GM10847 (cell line): Measurements from ENCODE around the gene ID1.
A peak's percentile ranks its signal among the peaks of the same experiment; 100 is the strongest.

Experiments used
- POLR2A ChIP-seq: IDR thresholded peaks from 2 replicates; pipeline ENCODE4 v1.6.1; 2011; ENCODE audit not compliant: insufficient read length; ENCODE audit errors: extremely low read depth

The ID1 gene

DNA sequence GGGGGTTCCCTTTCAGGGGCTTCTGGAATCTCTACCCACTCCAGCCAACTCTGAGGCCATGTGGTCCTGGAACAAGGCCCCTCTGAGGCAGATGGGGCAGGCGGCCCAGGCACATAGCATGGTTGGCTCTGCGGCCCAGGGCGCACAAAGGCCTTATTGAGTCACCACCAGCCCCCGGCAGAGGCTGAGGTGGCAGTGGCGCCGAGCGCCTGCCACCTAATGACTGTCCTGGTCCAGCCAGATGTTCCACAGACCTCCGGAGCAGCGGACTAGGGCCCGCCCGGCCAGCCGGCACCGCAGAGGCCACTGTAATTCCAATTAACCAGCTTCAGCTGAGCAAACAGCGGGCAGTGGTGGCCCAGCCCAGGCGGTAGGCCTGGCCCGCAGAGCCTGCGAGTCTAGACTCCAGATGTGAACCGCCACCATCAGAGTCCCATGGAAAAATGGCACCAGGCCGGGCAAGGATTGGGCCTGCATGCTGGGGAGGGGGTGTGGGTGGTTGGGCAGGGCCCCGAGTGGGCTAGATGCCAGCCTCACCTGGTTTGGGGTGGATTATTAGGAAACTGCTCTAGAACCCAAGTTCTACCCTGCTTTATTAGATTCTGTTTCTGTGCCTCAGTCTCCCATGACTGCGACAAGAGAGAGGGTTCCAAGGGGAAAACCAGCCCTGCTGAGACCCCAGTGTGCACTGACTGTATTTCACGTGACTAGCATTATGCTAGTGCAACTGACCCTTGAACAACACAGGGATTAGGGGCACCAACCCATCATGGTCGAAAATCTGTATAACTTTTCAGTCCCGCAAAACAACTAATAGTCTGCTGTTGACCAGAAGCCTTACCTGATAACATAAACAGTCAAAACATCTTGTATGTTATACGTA, 34.1 kb upstream of the ID1 start:
- TF ChIP-seq POLR2A: no peak

DNA sequence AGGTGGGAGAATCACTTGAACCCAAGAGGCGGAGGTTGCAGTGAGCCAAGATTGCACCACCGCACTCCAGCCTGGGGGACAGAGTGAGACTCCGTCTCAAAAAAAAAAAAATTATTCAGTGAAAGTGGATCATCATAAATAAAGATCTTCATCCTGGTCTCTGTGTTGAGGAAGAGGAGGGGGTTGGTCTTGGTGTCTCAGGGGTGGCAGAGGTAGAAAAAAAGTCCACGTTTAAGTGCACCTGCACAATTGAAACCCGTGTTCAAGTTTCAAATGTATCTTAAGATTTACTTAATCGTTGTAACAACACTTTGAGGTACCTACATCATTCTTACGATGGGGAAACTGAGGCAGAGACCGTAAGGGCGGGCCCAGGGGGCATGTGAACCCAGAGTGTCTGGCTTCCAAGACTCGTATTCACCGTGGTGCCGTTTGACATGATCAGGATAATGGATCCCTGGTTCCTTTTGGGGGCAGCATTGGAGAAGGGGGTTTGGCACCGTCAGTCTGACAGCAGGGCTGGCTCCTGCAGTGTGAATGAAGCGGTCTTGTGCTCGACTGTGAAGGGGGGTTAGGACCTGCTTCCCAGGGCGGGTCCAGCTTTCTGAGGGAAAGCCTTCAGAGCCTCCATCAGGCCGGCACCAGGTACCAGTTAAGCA, 32.9 kb upstream of the ID1 start:
- TF ChIP-seq POLR2A: no peak

DNA sequence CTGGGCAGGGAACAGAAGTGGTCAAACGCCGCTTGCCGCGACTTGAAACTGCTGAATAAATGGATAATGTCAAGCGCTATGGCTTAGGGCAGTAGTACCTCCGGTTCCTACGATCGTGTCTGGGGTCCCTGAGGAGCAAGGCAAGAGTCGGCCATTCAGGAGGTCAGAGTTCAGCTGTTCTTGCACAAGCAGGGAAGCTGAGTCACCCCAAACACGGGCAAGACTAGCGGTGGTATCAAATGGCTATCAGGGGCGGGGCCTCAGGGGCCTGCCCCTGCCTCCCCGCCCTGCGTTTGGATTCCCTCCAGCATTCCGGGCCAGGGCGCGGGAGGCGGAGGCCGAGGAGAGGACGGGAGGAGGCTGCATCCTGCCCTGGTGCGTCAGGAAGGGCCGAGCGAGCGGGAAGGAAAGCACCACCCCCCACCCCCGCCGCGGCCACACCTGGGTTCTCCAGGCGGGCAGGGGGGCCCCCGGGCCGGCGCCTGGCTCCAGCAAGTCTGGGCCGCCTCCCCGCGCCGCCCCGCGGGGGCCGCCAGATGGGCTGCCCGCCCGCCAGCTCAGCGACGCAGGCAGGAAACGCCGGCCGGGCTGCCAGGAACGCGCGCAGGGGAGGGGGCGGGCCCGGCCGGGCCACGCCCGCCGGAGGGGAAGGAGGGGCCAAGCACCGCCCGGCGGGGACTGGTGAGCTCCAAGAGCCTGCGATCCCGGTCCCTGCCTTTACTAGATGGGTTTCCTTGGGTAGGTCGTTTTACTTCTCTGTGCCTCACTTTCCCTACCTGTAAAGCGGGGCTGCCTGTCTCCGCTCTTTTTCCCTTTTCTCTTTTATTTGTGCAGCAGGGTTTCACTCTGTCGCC, 32.2 kb upstream of the ID1 start:
- peak; percentile 67 for TF ChIP-seq POLR2A

DNA sequence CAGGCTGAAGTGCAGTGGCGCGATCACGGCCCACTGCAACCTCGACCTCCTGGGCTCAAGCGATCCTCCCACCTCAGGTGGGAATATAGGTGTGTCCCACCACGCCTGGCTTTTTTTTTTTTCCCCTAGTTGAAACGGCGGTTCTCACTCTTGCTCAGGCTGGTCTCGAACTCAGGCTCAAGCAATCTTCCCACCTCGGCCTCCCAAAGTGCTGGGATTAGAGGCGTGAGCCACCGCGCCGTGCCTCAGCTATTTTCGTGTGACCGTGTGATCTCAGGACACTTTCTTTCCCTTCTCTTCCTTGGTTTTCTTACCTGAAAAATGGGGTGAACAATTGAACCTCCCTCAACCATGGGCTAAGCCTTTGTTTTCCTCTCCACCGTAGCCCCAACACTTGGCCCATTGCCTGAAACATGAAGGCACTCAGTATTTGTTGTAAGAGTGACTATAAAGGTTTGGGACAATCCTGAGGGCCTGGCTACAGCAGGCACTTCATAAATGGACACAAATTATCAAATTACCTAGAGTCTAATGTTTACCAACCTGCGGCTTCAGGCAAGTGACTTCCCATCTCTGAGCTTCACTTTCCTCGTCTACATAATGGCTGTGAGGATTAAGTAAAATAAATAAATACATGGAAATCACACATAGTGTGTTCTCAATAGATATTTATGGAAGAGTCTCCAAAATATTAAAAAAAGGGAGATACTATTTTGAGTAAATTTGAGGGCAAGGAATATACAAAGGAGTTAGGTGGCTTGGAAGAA, 31.4 kb upstream of the ID1 start:
- TF ChIP-seq POLR2A: no peak

DNA sequence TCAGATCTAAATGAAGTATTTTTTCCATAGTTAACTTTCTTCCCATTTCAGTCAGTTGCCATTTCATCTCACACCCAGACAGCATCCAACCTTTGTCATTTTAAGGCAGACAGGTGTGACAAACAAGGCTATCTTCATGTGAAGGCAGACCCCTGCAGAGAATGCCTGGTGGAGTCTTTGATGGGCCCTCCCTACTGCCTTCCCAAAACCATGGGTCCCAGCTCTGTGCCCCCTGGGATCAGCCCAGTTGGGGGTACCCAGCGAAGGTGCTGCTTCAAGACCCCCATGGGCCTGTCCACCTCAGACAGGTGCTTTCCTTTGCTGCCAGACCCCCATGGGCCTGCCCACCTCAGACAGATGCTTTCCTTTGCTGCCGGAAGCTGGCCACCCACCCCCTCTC, 28.3 kb upstream of the ID1 start:
- TF ChIP-seq POLR2A: no peak

DNA sequence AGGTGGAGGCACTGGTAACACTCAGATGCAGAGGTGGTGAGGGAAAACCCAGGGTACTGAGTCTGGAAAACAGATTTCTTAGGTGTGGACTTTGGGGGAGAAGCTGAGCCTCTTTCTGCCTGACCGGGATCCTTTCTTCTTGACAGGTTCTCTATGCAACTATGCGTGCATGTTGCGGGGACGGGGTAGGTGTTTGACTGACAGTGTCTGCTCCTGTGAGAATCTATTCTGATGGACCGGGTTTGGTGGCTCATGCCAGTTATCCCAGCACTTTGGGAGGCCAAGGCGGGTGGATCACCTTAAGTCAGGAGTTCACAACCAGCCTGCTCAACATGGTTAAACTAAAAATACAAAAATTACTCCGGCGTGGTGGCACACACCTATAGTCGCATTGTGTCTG, 27.9 kb upstream of the ID1 start:
- no peak for TF ChIP-seq POLR2A

DNA sequence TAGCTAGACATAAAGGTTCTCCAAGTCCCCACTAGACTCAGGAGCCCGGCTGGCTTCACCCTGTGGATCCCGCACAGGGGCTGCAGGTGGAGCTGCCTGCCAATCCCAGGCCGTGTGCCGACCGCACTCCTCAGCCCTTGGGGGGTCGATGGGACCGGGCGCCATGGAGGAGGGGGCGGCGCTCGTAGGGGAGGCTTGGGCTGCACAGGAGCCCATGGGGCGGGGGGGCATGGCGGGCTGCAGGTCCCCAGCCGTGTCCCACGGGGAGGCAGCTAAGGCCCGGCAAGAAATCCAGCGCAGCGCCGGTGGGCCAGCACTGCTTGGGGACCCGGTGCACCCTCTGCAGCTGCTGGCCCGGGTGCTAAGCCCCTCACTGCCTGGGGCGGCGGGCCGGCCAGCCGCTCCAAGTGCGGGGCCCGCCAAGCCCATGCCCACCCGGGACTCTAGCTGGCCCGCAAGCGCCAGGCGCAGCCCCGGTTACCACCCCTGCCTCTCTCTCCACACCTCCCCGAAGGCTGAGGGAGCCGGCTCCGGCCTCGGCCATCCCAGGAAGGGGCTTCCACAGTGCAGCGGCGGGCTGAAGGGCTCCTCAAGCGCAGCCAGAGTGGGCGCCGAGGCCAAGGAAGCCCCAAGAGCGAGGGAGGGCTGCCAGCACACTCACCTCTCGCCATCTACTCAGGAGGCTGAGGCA, 26.5 kb upstream of the ID1 start:
- TF ChIP-seq POLR2A: no peak

DNA sequence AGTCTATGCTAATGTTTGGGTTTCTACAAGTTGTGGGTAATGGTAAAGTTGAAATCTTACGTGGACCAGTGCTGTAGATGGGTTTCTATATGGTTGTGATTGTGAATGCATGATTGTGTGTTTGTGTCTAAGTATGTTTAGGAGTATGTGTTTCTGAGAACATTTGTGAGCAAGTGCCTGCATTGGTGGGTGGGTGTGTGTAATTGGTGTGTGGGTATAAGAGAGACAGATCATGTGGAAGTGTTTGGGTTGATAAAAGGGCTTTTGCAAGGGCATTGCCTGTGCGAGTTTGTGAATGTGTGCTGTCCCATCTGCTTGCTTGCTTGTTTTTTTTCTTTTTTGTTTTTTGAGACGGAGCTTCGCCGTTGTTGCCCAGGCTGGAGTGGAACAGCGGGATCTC, 25.8 kb upstream of the ID1 start:
- no peak for TF ChIP-seq POLR2A

DNA sequence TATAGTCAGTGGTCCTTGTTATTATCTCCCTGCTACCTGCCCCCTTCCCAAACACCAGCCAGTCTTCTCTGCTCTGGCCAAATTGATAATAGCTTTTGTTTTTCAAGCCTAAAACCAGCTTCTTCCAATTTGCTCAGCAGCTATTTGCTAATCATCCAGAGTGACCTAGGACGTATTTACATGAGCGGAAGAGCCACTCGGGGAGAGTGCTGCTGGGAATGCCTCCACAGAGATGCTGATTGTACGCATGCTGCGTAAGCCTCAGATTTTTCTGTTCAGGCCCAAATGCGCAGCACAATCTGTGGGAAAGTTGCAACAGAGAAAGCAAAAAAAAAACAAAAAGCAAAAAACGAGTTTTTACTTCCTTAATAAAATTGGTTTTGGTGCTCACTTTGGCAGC, 24.4 kb upstream of the ID1 start:
- no peak for TF ChIP-seq POLR2A

DNA sequence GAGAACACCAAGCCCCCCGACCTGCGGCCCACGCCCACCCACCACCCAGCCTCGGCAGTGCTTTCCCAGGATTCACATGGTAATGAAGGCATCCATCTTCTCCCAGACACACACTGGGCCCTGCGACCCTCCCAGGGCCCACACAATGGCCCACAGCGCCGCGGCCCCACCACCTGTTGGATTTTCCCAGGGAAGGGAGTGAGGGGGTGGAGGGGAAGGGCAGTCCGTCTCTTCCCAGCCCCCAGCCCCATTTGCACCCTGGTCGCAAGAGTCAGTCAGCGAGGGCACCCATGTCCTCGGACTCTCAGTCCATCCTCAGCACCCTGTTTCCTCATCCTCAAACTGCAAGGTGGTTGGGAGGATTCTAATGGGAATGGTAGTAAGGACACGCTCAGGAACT, 23.7 kb upstream of the ID1 start:
- TF ChIP-seq POLR2A: no peak

DNA sequence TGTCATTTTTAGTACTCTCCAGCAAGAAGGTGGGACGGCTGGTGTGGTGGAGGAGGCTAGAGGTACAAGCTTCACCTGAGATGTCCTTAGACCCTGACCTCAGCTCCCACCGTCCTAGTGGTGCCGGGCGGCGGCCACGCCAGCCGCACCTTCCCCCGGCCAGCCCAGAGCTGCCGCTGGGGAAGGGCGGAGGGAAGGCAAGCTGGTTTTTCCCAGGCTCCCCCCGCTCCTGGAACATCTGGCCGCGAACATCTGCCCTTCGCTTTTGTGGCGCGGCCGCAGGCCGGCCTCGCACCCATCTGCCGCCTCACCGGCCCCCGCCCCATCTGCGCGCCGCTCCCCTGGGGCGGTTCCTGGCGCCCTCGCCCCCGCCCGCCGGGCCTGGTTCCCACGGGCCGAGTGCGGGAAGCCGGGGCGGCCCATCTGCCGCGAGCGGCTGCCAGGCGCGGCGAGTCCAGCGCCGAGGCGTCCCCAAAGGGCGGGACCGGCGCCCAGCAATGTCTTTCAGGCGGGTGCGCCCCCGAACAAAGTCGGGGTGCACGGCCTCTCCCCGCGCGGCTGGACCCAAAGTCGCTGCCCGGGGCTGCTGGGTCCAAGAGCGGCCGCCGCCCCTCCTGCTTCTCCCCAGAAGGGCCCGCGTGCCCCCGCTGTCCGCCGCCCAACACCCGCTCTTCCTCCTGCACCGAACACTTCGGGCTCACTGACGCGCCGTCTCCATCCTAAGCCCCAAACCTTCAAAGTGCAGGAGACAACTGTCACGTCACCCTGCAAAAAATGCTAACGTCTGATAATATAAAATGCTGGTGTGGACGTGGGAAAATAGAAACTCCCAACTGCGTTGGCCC, 17.3 kb upstream of the ID1 start:
- TF ChIP-seq POLR2A: no peak

DNA sequence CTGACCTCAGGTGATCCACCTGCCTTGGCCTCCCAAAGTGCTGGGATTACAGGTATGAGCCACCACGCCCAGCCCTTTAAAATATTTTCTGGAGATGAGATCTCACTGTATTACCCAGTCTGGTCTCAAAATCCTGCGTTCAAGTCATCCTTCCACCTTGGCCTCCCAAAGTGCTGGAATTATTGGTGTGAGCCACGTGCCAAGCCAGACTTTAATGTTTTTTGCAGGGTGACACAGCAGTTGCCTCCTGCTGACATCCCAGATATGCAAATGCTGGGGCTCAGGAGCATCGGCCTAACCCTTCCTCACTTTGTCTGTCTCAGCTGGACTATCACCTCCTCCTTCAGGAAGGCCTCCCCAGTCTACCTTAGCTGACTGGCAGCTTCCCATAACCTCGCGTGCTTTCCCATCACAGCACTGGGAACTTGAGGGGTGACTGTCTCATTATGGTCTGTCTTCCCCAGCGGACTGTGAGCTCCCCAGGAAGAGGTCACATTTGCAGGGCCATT, 14.3 kb upstream of the ID1 start:
- TF ChIP-seq POLR2A: no peak

DNA sequence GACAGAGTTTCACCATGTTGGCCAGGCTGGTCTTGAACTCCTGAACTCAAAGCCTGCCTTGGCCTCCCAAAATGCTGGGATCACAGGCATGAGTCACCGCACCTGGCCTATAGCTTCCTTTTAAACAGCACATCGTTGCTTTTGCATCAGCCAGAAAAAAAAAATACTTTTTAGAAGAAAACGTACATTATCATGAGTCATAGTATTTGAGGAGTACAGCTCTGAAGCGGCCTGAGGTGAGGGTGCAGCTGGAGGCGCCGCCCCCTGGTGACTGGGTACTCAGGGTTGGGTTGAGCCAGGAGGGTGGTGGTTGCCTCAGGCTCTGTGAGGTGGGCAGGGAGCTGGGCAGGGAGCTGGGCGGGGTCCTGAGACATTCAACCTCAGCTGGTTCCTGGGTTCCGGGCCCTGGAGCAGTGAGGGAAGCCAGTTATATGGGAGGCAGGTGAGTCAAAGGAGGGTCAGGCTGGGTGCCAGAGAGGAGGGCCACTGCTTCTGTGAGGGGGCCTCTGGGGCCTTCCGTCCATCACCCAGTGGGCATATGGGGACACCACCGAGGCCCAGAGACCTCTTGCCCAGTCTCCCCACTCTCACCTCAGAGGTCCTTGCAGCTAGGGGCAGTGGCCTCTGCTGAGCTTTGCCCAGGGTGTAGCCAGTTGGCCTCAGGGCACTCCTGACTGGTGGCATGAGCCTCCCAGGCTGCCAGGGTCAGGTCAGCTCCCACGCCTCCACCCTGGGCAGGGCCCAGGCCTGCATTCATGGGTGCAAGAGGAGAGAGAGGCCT, 11.7 kb upstream of the ID1 start:
- no peak for TF ChIP-seq POLR2A
